Measurements from ENCODE around the gene RGS10.

The RGS10 gene

GRCh38 chr10:119495021-119495505 is 47.5 kb downstream of the RGS10 start:
- Histone ChIP-seq H3K9me3 (replicated peaks; ENCODE audit: insufficient read depth, low read length) (no peaks in the 10 kb centered on the region), H3K4me3 (ENCODE audit: low read length) (no peak overlapping the region), H3K36me3 (replicated peaks; ENCODE audit: insufficient read depth, low read length) (no peaks in the 10 kb centered on the region), H3K4me2 (ENCODE audit: low read depth, low read length) (no peak overlapping the region), H3K9me2 (replicated peaks; ENCODE audit: insufficient read depth, low read length) (no peaks in the 10 kb centered on the region), H3F3A (ENCODE audit: insufficient read depth, low read length) (no peaks in the 10 kb centered on the region), H3K27me3 (replicated peaks; ENCODE audit: insufficient read depth, low read length) (no peaks in the 10 kb centered on the region), H2AFZ (ENCODE audit: low read length) (no peak overlapping the region), H3K27ac (ENCODE audit: low read length) (no peak overlapping the region), H3K4me1 (ENCODE audit: low read length) (0 out of 2 replicates have a peak, but pooled peaks cover under 1% of the 10 kb centered on the region), H3K79me2 (ENCODE audit: low read length) (no peaks in the 10 kb centered on the region), H3K9ac (ENCODE audit: low read length) (no peak overlapping the region), H4K20me1 (ENCODE audit: insufficient read depth, low read length) (no peaks in the 10 kb centered on the region)
- no peak for DNase-seq
- TF ChIP-seq EZH2phosphoT487 (IDR thresholded peaks at IDR 0.05; ENCODE audit: low read length) (no peak), CTCF (IDR thresholded peaks at IDR 0.05; ENCODE audit: low read length) (no peak), EZH2 (optimal IDR thresholded peaks at IDR 0.05; ENCODE audit: low read depth, low read length) (no peak)

GRCh38 chr10:119494236-119495020 is 48.1 kb downstream of the RGS10 start:
- Histone ChIP-seq H3K4me1 (ENCODE audit: low read length) (peaks cover 3% of the 10 kb centered on the region), H3K36me3 (replicated peaks; ENCODE audit: insufficient read depth, low read length) (no peaks in the 10 kb centered on the region), H4K20me1 (ENCODE audit: insufficient read depth, low read length) (no peaks in the 10 kb centered on the region), H3K9me3 (replicated peaks; ENCODE audit: insufficient read depth, low read length) (no peaks in the 10 kb centered on the region), H3K27me3 (replicated peaks; ENCODE audit: insufficient read depth, low read length) (no peaks in the 10 kb centered on the region), H3K79me2 (ENCODE audit: low read length) (no peaks in the 10 kb centered on the region), H3K4me2 (ENCODE audit: low read depth, low read length) (no peak overlapping the region), H3K9ac (ENCODE audit: low read length) (no peak overlapping the region), H3K4me3 (ENCODE audit: low read length) (no peak overlapping the region), H2AFZ (ENCODE audit: low read length) (no peak overlapping the region), H3K27ac (ENCODE audit: low read length) (no peak overlapping the region), H3F3A (ENCODE audit: insufficient read depth, low read length) (no peaks in the 10 kb centered on the region), H3K9me2 (replicated peaks; ENCODE audit: insufficient read depth, low read length) (no peaks in the 10 kb centered on the region)
- no peak for TF ChIP-seq CTCF (IDR thresholded peaks at IDR 0.05; ENCODE audit: low read length)
- no peak for TF ChIP-seq EZH2phosphoT487 (IDR thresholded peaks at IDR 0.05; ENCODE audit: low read length)
- TF ChIP-seq EZH2 (optimal IDR thresholded peaks at IDR 0.05; ENCODE audit: low read depth, low read length) = no peak
- DNase-seq = no peak

GRCh38 chr10:119493155-119493554 is 49.4 kb downstream of the RGS10 start:
- no peaks in the 10 kb centered on the region for H3K9me2 ChIP-seq (replicated peaks; ENCODE audit: insufficient read depth, low read length)
- H3K79me2 ChIP-seq (ENCODE audit: low read length) = no peaks in the 10 kb centered on the region
- H3K27me3 ChIP-seq (replicated peaks; ENCODE audit: insufficient read depth, low read length) = no peaks in the 10 kb centered on the region
- no peak overlapping the region for H3K4me3 ChIP-seq (ENCODE audit: low read length)
- no peak overlapping the region for H3K4me2 ChIP-seq (ENCODE audit: low read depth, low read length)
- H3K36me3 ChIP-seq (replicated peaks; ENCODE audit: insufficient read depth, low read length) = no peaks in the 10 kb centered on the region
- H3K9me3 ChIP-seq (replicated peaks; ENCODE audit: insufficient read depth, low read length) = no peaks in the 10 kb centered on the region
- TF ChIP-seq EZH2phosphoT487 (IDR thresholded peaks at IDR 0.05; ENCODE audit: low read length) = no peak
- no peak overlapping the region for H3K9ac ChIP-seq (ENCODE audit: low read length)
- no peaks in the 10 kb centered on the region for H4K20me1 ChIP-seq (ENCODE audit: insufficient read depth, low read length)
- DNase-seq = no peak
- H3F3A ChIP-seq (ENCODE audit: insufficient read depth, low read length) = no peaks in the 10 kb centered on the region
- H3K27ac ChIP-seq (ENCODE audit: low read length) = no peak overlapping the region
- H3K4me1 ChIP-seq (ENCODE audit: low read length) = peaks cover 7% of the 10 kb centered on the region
- no peak overlapping the region for H2AFZ ChIP-seq (ENCODE audit: low read length)

Data from MM.1S (cell line).